Measurements from ENCODE around the gene EGR2.

The EGR2 gene

GRCh38 chr10:62818426-62819011, 2.4 kb upstream of the EGR2 start:
- TF ChIP-seq YY1 (IDR thresholded peaks at IDR 0.05; ENCODE audit: insufficient read depth, insufficient read length) (no peak), SUZ12 (IDR thresholded peaks at IDR 0.05; ENCODE audit: extremely low read depth, insufficient read depth, insufficient read length) (no peak), ZNF274 (IDR thresholded peaks at IDR 0.05; ENCODE audit: low read depth, low read length) (no peak)
- H3K27me3 ChIP-seq (ENCODE audit: insufficient read depth, insufficient read length): peaks cover 68% of the 10 kb centered on the region
- 0 out of 2 replicates have a peak, but pooled peaks cover 6% of the 10 kb centered on the region for H3K9me3 ChIP-seq (ENCODE audit: insufficient read depth, low read length)

GRCh38 chr10:62817766-62818425, 1.7 kb upstream of the EGR2 start:
- H3K27me3 ChIP-seq (ENCODE audit: insufficient read depth, insufficient read length): peaks cover 74% of the 10 kb centered on the region
- TF ChIP-seq ZNF274 (IDR thresholded peaks at IDR 0.05; ENCODE audit: low read depth, low read length) (no peak), YY1 (IDR thresholded peaks at IDR 0.05; ENCODE audit: insufficient read depth, insufficient read length) (no peak), SUZ12 (IDR thresholded peaks at IDR 0.05; ENCODE audit: extremely low read depth, insufficient read depth, insufficient read length) (no peak)
- H3K36me3 ChIP-seq (ENCODE audit: insufficient read depth, insufficient read length, low read length): no peaks in the 10 kb centered on the region
- H3K9ac ChIP-seq (ENCODE audit: insufficient read length, low read depth): peak overlapping the region; percentile 51
- H3K9me3 ChIP-seq (ENCODE audit: insufficient read depth, low read length): 0 out of 2 replicates have a peak, but pooled peaks cover 6% of the 10 kb centered on the region
- peak; percentile 64 for DNase-seq (ENCODE audit: low read depth, low spot score)
- peak overlapping the region; percentile 49 for H3K4me3 ChIP-seq (ENCODE audit: insufficient read length, low read depth)
- H3K4me1 ChIP-seq (ENCODE audit: insufficient read depth, insufficient read length): no peaks in the 10 kb centered on the region

More at GRCh38 chr10:62818426-62819011, 2.4 kb upstream of the EGR2 start:
- Histone ChIP-seq H3K36me3 (ENCODE audit: insufficient read depth, insufficient read length, low read length) (no peaks in the 10 kb centered on the region), H3K4me3 (ENCODE audit: insufficient read length, low read depth) (no peak overlapping the region), H3K4me1 (ENCODE audit: insufficient read depth, insufficient read length) (no peaks in the 10 kb centered on the region), H3K9ac (ENCODE audit: insufficient read length, low read depth) (no peak overlapping the region)
- DNase-seq (ENCODE audit: low read depth, low spot score): no peak

- peaks cover 80% of the 10 kb centered on the region for H3K27me3 ChIP-seq (ENCODE audit: insufficient read depth, insufficient read length)
- DNase-seq (ENCODE audit: low read depth, low spot score): no peak
- H3K36me3 ChIP-seq (ENCODE audit: insufficient read depth, insufficient read length, low read length): no peaks in the 10 kb centered on the region
- H3K4me3 ChIP-seq (ENCODE audit: insufficient read length, low read depth): peak overlapping the region; percentile 49
- peak overlapping the region; percentile 51 for H3K9ac ChIP-seq (ENCODE audit: insufficient read length, low read depth)
- 0 out of 2 replicates have a peak, but pooled peaks cover 6% of the 10 kb centered on the region for H3K9me3 ChIP-seq (ENCODE audit: insufficient read depth, low read length)
- no peak for TF ChIP-seq YY1 (IDR thresholded peaks at IDR 0.05; ENCODE audit: insufficient read depth, insufficient read length)
- TF ChIP-seq ZNF274 (IDR thresholded peaks at IDR 0.05; ENCODE audit: low read depth, low read length): no peak
- H3K4me1 ChIP-seq (ENCODE audit: insufficient read depth, insufficient read length): no peaks in the 10 kb centered on the region
Measured at GRCh38 chr10:62817121-62817765, 1.1 kb upstream of the EGR2 start.

- Histone ChIP-seq H3K27me3 (ENCODE audit: insufficient read depth, insufficient read length) (peaks cover 77% of the 10 kb centered on the region), H3K9ac (ENCODE audit: insufficient read length, low read depth) (peak overlapping the region; percentile 59)
Measured at GRCh38 chr10:62816076-62816330, 163 bp downstream of the EGR2 start.

DNA sequence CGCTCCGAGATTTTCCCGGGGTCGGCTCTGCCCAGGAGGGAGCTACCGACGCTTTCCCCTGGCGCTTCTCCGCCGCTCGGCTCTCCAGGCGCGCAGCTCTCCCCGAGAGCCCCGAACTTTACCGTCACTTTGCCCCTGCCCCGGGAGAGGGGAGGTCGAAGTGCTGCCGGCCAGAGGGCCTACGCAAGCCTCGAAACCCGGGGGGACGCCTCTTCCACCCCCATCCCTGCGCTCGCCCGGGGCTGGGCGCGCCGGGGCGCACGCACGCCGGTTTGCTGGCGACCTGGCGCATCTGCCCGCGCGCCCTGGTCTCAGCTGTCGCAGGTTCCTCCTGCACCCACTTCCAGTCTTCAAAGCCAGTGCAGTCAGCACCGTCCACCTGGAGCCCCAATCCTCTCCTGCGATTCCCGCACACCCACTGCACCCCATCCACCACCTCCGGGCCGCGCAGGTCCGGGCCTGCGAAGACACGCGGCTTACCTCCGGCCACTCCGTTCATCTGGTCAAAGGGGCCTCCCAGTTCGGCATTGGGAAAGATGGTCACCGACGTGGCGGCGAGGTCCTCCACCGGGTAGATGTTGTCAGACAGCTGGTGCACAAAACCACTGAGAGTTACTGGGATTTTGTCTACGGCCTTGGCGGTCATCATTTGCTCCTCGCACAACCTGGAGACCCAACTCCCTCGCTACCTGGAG, 638 bp downstream of the EGR2 start:
- Histone ChIP-seq H3K27me3 (ENCODE audit: insufficient read depth, insufficient read length) (peaks cover 72% of the 10 kb centered on the region), H3K9me3 (ENCODE audit: insufficient read depth, low read length) (0 out of 2 replicates have a peak, but pooled peaks cover 3% of the 10 kb centered on the region), H3K36me3 (ENCODE audit: insufficient read depth, insufficient read length, low read length) (no peaks in the 10 kb centered on the region), H3K4me3 (ENCODE audit: insufficient read length, low read depth) (peak overlapping the region; percentile 49), H3K4me1 (ENCODE audit: insufficient read depth, insufficient read length) (no peaks in the 10 kb centered on the region), H3K9ac (ENCODE audit: insufficient read length, low read depth) (peak overlapping the region; percentile 59)
- TF ChIP-seq YY1 (IDR thresholded peaks at IDR 0.05; ENCODE audit: insufficient read depth, insufficient read length) (no peak), SUZ12 (IDR thresholded peaks at IDR 0.05; ENCODE audit: extremely low read depth, insufficient read depth, insufficient read length) (no peak), ZNF274 (IDR thresholded peaks at IDR 0.05; ENCODE audit: low read depth, low read length) (no peak)
- DNase-seq (ENCODE audit: low read depth, low spot score): no peak

More at GRCh38 chr10:62816076-62816330, 163 bp downstream of the EGR2 start:
- Histone ChIP-seq H3K4me1 (ENCODE audit: insufficient read depth, insufficient read length) (no peaks in the 10 kb centered on the region), H3K9me3 (ENCODE audit: insufficient read depth, low read length) (0 out of 2 replicates have a peak, but pooled peaks cover 6% of the 10 kb centered on the region), H3K4me3 (ENCODE audit: insufficient read length, low read depth) (peak overlapping the region; percentile 49), H3K36me3 (ENCODE audit: insufficient read depth, insufficient read length, low read length) (no peaks in the 10 kb centered on the region)
- DNase-seq (ENCODE audit: low read depth, low spot score): no peak
- TF ChIP-seq YY1 (IDR thresholded peaks at IDR 0.05; ENCODE audit: insufficient read depth, insufficient read length) (no peak), SUZ12 (IDR thresholded peaks at IDR 0.05; ENCODE audit: extremely low read depth, insufficient read depth, insufficient read length) (no peak), ZNF274 (IDR thresholded peaks at IDR 0.05; ENCODE audit: low read depth, low read length) (no peak)

DNA sequence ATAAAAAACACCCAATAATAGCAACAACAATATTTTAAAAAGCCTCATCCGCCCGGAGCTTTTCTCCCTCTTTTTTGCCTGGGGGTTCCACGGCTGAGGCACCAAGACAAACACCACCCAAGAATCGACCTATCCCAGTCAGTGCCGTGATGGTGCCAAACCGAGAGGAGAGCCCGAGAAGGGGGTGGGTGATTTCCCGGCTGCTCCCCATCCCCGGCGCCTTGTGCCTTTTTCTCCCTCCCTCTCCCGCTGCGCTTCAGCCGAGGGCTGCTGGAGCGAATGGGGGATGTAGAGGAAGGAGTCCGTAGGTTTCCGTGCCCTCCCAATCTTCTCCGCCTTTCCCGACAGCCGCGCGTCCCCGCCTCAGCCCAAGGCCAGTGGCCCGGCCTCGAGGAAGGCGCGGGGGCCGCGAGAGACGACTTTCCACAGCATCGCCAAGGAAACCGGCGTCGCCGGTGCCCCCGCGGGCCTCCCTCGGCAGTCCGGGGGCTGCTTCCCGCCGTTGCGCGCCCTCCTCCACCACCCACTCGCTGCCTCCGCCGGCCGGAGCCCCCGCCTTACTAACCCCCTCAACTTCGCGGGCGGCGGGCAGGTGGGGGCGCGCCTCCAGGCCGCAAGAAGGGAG, 1.3 kb downstream of the EGR2 start:
- TF ChIP-seq SUZ12 (IDR thresholded peaks at IDR 0.05; ENCODE audit: extremely low read depth, insufficient read depth, insufficient read length) (no peak), ZNF274 (IDR thresholded peaks at IDR 0.05; ENCODE audit: low read depth, low read length) (no peak)
- H3K27me3 ChIP-seq (ENCODE audit: insufficient read depth, insufficient read length): peaks cover 66% of the 10 kb centered on the region
- H3K36me3 ChIP-seq (ENCODE audit: insufficient read depth, insufficient read length, low read length): no peaks in the 10 kb centered on the region
- no peak for DNase-seq (ENCODE audit: low read depth, low spot score)
- no peaks in the 10 kb centered on the region for H3K4me1 ChIP-seq (ENCODE audit: insufficient read depth, insufficient read length)
- H3K9me3 ChIP-seq (ENCODE audit: insufficient read depth, low read length): no peaks in the 10 kb centered on the region
- peak overlapping the region; percentile 49 for H3K4me3 ChIP-seq (ENCODE audit: insufficient read length, low read depth)
- peak overlapping the region; percentile 59 for H3K9ac ChIP-seq (ENCODE audit: insufficient read length, low read depth)

Measured in NT2/D1 (cell line).